Epithelial cell of prostate (primary cell): ENCODE results near the gene EXOC2.

Source experiments
- DNase-seq: peaks from one replicate; pipeline ENCODE4 v3.0.0-alpha.2; 2011; ENCODE audit warnings: low read depth, low spot score
- H3K27ac ChIP-seq: fragments of 450-650 bp; 2 replicates; pipeline ENCODE4 v1.5.1; 2017; ENCODE audit warnings: mild to moderate bottlenecking

EXOC2 gene

DNA sequence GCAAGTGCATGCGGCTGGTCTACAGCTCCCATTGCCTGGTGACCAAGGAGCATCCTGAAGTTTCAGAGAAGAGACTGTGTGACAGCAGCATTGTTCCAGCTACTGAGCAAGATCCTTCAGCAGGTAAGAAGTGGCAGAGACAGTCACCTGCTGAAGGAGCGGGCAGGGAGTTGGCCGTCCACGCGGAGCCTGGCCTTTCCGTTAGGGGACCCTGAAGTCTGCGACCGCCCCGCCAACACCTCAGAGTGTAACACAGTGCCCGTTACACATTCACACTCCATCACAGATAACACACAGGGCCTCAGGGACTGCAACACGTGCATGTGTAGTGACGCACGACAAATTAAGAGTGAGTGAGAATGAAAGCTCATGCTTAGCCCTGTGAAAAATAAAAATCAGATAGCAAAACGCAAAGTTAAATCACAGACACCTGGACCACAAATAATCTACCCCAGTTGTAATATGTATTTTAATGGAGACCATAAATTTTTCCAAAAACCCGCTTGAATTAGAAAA lies 207.2 kb downstream of the EXOC2 start:
- DNase-seq: no peak
- H3K27ac ChIP-seq: no peak overlapping the region

DNA sequence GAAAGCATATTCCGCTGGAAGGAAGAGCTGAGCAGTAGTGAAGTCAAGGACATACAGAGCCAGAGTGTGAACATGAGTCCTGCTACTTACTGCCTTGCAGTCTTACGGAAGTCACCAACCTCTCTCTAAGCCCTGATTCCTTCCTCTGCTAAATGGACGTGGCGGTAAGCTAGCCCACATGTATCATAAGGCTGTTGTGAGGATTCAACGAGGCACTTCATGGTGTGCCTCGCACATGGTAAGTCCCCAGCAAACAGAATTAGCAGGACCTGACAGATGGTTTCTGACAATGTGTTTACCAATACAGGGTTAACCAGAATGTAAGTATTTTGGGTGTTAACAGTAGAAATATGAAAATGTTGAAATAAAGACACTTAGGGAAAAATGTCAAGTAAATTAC lies 208.2 kb downstream of the EXOC2 start:
- no peak for DNase-seq

GRCh38 chr6:484086-484745 lies 208.7 kb downstream of the EXOC2 start:
- H3K27ac ChIP-seq: no peak overlapping the region
- DNase-seq: no peak

More for the DNA sequence above, 208.2 kb downstream of the EXOC2 start:
- no peak overlapping the region for H3K27ac ChIP-seq

DNA sequence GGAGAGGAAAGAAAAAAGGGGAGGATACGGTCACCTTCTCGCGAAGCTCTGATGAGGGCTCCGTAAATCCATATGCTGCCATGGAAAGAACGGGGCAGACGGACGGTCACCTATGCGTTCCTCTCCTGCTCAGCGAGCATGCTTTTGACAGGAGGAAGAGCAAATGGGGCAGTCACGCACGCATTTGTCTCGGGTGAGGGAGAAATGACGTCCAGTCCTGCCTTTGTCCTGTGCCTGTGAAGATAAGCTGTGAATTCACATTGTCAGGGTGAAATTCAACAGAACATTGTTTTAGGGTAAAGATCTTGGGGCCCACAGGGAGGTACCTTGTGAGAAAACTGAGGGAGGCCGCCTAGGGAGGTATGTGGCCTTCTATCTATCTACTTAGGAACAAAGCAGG lies 217.6 kb downstream of the EXOC2 start:
- no peak overlapping the region for H3K27ac ChIP-seq
- no peak for DNase-seq

- no peak for DNase-seq
- no peak overlapping the region for H3K27ac ChIP-seq
Measured at GRCh38 chr6:474453-475185, 218.3 kb downstream of the EXOC2 start.

GRCh38 chr6:473768-474452 lies 219.0 kb downstream of the EXOC2 start:
- H3K27ac ChIP-seq: no peak overlapping the region
- no peak for DNase-seq

DNA sequence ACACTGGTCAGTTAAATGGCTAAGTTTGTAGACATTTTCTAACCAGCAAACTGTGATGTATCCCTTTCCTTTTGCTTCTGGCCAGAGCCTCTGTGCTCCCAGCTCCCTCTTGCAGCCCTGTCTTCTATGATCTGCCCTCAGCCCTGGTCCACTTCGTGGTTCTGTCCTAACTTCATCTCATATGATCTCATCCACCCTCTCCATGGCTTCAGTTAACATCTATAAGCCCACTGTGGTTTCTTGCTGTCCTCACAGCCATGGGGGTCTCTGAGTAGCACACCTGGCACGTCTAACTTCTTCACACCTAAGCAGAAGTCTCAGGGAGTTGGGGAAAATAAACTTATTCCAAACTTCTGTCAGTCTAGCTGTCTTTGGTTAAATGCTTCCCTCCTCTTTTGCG lies 219.6 kb downstream of the EXOC2 start:
- no peak overlapping the region for H3K27ac ChIP-seq

DNA sequence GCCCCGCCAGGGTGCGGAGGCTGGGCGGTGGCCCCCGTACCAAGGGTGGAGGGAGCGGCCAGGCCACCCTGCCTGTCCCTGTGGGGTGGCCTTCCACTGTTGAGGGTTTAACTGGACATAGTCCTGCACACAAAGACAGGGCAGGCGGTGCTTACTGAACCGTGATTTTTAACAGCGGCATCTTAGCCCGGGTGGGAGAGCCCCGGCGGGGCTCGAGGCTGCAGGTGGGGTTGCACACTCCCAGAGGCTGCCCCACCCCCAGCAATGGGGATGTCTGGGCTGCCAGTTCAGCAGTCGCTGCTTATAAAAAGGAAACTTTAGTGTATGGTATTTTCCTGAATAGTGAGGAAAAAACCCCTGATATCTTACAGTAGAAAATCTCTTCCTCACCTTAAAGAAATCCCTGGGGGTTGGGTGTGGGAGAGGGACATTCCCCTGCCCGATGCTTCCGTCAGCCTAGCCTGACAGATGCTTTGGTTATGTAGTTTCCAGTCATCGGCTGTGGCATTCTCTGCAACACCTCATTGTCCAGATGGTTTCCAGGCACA lies 222.0 kb downstream of the EXOC2 start:
- H3K27ac ChIP-seq: no peak overlapping the region
- no peak for DNase-seq

More for the DNA sequence above, 219.6 kb downstream of the EXOC2 start:
- DNase-seq: no peak

DNA sequence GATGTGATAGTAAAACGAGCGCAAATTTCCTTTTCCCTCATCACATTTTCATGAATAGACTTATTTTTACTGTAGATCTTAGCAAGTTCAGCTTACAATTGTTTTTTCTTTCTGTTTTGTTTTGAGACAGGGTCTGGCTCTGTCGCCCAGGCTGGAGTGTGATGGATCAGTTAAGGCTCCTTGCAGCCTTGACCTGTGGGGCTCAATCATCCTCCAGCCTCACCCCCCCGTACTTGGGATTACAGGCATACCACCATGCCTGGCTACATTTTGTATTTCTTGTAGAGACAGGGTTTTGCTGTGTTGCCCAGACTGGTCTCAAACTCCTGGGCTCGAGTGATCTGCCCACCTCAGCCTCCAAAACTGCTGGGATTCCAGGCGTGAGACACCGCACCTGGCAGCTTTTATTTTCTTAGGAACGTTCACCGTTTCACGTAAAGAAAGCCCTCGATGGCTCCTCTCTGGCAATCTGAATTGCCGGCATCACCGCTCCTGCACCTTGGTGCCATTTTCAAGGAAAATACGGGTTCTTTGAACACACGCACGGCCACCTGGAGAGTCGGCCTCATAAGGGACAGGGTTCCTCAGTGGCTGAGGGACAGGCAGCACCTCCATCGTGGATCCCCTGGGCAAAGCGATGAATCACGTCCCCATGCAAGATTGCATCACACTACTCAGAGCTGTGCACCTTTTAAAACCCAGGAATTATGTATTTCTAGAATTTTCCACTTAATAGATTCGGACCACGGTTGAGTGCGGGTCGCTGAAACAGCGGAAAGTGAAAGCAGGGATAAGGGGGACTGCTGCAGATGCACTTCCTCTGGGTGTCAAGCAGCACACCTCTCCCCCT lies 222.7 kb downstream of the EXOC2 start:
- no peak overlapping the region for H3K27ac ChIP-seq
- DNase-seq: no peak

DNA sequence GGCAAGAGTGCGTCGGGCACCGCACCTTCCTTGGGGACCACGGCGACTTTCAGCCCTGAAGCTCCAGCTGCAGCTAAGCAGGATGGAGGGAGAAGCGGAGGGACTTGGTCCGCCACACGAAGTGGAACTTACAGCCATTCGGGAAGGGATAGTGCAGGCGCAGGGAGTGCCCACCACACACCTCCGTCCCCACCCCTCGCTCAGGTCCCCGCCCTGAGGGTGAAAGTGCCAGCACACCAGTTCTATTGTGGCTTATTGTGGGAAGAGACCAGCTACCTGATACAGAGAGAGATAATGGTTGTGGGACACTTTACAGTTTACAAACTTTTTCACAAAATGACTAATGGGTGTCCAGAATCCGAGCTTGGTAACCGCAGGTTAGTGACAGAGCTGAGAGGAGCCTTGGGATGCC lies 225.3 kb downstream of the EXOC2 start:
- DNase-seq: no peak
- no peak overlapping the region for H3K27ac ChIP-seq

- H3K27ac ChIP-seq: no peak overlapping the region
- DNase-seq: no peak
Measured at GRCh38 chr6:467111-467510, 225.8 kb downstream of the EXOC2 start.

GRCh38 chr6:466564-466963 lies 226.4 kb downstream of the EXOC2 start:
- no peak overlapping the region for H3K27ac ChIP-seq
- no peak for DNase-seq

GRCh38 chr6:465531-466348 lies 227.2 kb downstream of the EXOC2 start:
- DNase-seq: no peak
- no peak overlapping the region for H3K27ac ChIP-seq

DNA sequence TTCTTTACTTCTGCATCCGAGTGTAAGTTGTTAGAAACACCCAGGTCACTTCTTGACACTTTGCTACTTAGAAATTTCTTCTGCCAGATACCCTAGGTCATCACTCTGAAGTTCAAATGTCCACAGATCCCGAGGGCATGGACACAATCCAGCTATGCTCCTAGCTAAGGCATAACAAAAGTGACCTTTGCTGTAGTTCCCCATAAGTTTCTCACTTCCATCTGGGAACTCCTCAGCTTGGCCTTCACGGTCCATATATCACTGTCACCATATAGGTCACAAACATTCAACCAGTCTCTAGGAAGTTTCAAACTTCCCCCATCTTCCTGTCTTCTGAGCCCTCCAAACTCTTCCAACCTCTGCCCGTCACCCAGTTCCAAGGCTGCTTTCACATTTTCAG lies 236.1 kb downstream of the EXOC2 start:
- DNase-seq: no peak
- no peak overlapping the region for H3K27ac ChIP-seq

GRCh38 chr6:456358-456867 lies 236.5 kb downstream of the EXOC2 start:
- no peak overlapping the region for H3K27ac ChIP-seq
- DNase-seq: no peak

DNA sequence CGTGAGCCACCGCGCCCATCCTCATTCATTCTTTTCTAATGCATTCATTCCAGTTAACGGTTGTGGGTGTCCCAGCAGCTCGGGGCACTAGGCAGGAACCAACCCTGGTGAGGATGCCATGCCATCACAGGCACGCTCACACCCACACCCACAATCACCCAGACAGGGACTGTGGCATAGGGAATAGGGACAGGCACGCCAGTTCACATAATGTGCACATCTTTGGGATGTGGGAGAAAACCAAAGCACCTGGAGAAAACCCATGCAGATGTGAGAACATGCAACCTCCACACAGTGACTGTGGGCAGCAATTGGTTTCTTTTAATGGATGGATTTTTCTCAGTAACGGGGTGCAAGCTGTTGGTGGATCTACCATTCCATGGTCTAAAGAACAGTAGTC lies 237.1 kb downstream of the EXOC2 start:
- no peak for DNase-seq
- H3K27ac ChIP-seq: no peak overlapping the region

DNA sequence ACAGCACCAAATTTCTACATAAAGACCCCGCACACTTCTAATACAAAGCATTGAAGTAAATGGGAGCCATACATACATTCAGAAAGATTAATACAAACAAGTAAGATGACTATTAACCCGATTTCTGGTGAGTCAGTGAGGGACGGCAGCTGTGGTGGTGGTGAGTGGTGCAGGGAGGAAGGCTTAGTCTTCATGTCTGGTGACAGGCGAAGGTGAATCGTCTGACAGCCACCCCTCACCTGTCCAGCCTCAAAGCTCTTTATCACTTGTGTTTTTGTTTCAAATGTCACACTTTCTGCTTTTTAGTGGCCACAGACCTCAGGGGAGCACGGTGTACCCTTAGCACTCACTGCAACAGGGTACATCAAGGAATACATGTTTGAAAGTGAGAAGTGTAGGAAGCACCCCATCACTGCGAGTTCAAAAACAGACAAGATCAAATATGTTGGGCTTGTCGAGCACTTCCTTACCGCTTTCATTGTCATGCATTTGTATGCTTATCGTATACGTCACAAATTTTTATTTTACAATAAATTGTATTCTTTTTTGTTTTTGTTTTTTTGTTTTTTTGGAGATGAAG lies 237.8 kb downstream of the EXOC2 start:
- no peak for DNase-seq
- no peak overlapping the region for H3K27ac ChIP-seq

- DNase-seq: no peak
- no peak overlapping the region for H3K27ac ChIP-seq
Measured at GRCh38 chr6:454148-454991, 238.6 kb downstream of the EXOC2 start.
